HEK293T (cell line): Measurements from ENCODE around the gene EMC1.
"Not testable (repeated sequence)": the region's sequence is repeated elsewhere in the genome, so short reads cannot be mapped to it uniquely, and the experiment has no call there.

ENCODE experiments used
- ARNT ChIP-seq: fragments of 450-650 bp; IDR thresholded peaks from 2 replicates; pipeline ENCODE4 v1.6.1; 2017; ENCODE audit warnings: mild to moderate bottlenecking
- BHLHE40 ChIP-seq: fragments of 450-650 bp; IDR thresholded peaks from 2 replicates; pipeline ENCODE4 v1.6.1; 2016; ENCODE audit warnings: mild to moderate bottlenecking, moderate library complexity, borderline replicate concordance
- FOXK2 ChIP-seq: fragments of 450-650 bp; IDR thresholded peaks from 2 replicates; pipeline ENCODE4 v1.6.1; 2016; ENCODE audit warnings: mild to moderate bottlenecking
- FOXM1 ChIP-seq: fragments of 450-650 bp; IDR thresholded peaks from 2 replicates; pipeline ENCODE4 v1.6.1; 2017; ENCODE audit warnings: mild to moderate bottlenecking, borderline replicate concordance
- L3MBTL2 ChIP-seq: fragments of 450-650 bp; conservative IDR thresholded peaks from 2 replicates; pipeline ENCODE4 v1.6.1; 2016; ENCODE audit warnings: mild to moderate bottlenecking
- LEF1 ChIP-seq: fragments of 450-650 bp; IDR thresholded peaks from 2 replicates; pipeline ENCODE4 v1.6.1; 2017; ENCODE audit warnings: mild to moderate bottlenecking, borderline replicate concordance
- NFRKB ChIP-seq: fragments of 450-650 bp; IDR thresholded peaks from 2 replicates; pipeline ENCODE4 v1.6.1; 2016; ENCODE audit warnings: mild to moderate bottlenecking, moderate library complexity
- SP1 ChIP-seq: fragments of 450-650 bp; IDR thresholded peaks from 2 replicates; pipeline ENCODE4 v1.6.1; 2017
- TARDBP ChIP-seq: fragments of 450-650 bp; IDR thresholded peaks from 2 replicates; pipeline ENCODE4 v1.6.1; 2016
- ZNF384 ChIP-seq: fragments of 450-650 bp; IDR thresholded peaks from 2 replicates; pipeline ENCODE4 v1.6.1; 2016

GRCh38 chr1:19285366-19285765 lies 34.0 kb upstream of the EMC1 start:
- TF ChIP-seq BHLHE40, ARNT, LEF1, FOXM1, TARDBP, L3MBTL2, FOXK2, ZNF384, NFRKB, SP1: not testable (repeated sequence)
